Right lobe of liver (tissue), 6 donors: ENCODE data around the gene C19orf85. TPM values are rescaled to one million over a fixed set of nuclear protein-coding genes. Genes with fewer than 3 reads are reported as not detected.
A peak's percentile ranks its signal among the peaks of the same experiment; 100 is the strongest.

Source experiments
- ATAC-seq, 4 donors: fragments of 200-7000 bp; cut with Tn5 transposase; one replicate each; pipeline ENCODE4 v1.9.1; 2020; ENCODE audit warnings: mild to moderate bottlenecking in 4 of 4, moderate library complexity in 4 of 4
- DNase-seq, 3 donors: peaks; one replicate each; pipeline ENCODE4 v3.0.0-alpha.2; 2020
- H3K27ac ChIP-seq, 3 donors: fragments of 200-600 bp; one replicate each; pipeline ENCODE4 v1.8.0; 2022
- H3K27me3 ChIP-seq, 2 donors: fragments of 200-600 bp; one replicate each; pipeline ENCODE4 v1.8.0; 2022
- H3K36me3 ChIP-seq, 4 donors: fragments of 200-600 bp; sonication (generic) in 1 of 4; one replicate each; pipeline versions ENCODE4 v1.5.1 to v1.8.0; 2017 to 2022; ENCODE audit warnings: control low read depth in 1 of 4
- H3K4me1 ChIP-seq, 4 donors: fragments of 200-600 bp; sonication (generic) in 1 of 4; one replicate each; pipeline versions ENCODE4 v1.5.1 to v1.8.0; 2017 to 2022; ENCODE audit warnings: control low read depth in 1 of 4
- H3K4me3 ChIP-seq, 3 donors: fragments of 200-600 bp; one replicate each; pipeline ENCODE4 v1.8.0; 2022
- H3K9me3 ChIP-seq, 4 donors: fragments of 200-600 bp; sonication (generic) in 1 of 4; one replicate each; pipeline versions ENCODE4 v1.5.1 to v1.8.0; 2017 to 2022; ENCODE audit warnings: control low read depth in 1 of 4
- CTCF ChIP-seq, 4 donors: fragments of 200-600 bp in 3 of 4; fragments of 450-650 bp in 1 of 4; IDR thresholded peaks; one replicate each; pipeline versions ENCODE4 v1.5.1 to v1.8.0; 2016 to 2022; ENCODE audit warnings: antibody characterized with exemption in 4 of 4, mild to moderate bottlenecking in 2 of 4
- POLR2A ChIP-seq: fragments of 450-650 bp; IDR thresholded peaks from one replicate; pipeline ENCODE4 v1.6.1; 2017; ENCODE audit warnings: antibody characterized with exemption, mild to moderate bottlenecking
- WGBS: methylation state at CpG from one replicate; pipeline ENCODE4 v1.1.6; 2018; ENCODE audit warnings: low coverage, low lambda C conversion rate; ENCODE audit not compliant: insufficient coverage; ENCODE audit errors: missing lambda C conversion rate; 5-methylcytosine and 5-hydroxymethylcytosine counted together
- intact Hi-C, 2 donors: fragments of 100-400 bp; cut with DNase I; formaldehyde crosslinking; loops; one replicate each; pipeline versions ENCODE4 v1.11.2 to v1.14.1; 2022
- total RNA-seq, 6 experiments: library from RNA; depleted of rRNA in 2 of 6; stranded (reverse); fragments of >200 nt in 2 of 6; fragmentation: NEBNext Ultra II Directional in 3 of 6; extraction: Animal tissue kit (Norgen Biotek cat#: 25700) in 3 of 6; gene quantifications; one replicate each; pipeline versions ENCODE4 v1.1.0 to v1.2.4, GENCODE V29; 2016 to 2023
- donor health status: DM: no; HTN: yes; CAD: no.
- donor health status: DM: no; HTN: no; CAD: no.
- donor health status: DM: no; HTN: no; CAD: no.
- donor health status: DM: no; HTN: yes; CAD: no.
- donor health status: DM: no; HTN: yes; CAD: no.

The C19orf85 gene
- total RNA-seq, 6 experiments from 2014 or later: not detected

GRCh38 chr19:55440411-55441105 lies 24.0 kb downstream of the C19orf85 start:
- ATAC-seq: no peak
- no peaks in the 10 kb centered on the region for H3K9me3 ChIP-seq
- DNase-seq: peak in 1 of 3 donors; percentile 40
- no peaks in the 10 kb centered on the region for H3K4me1 ChIP-seq
- 8% methylated on average over 25 of the region's 39 CpGs for WGBS
- no peak overlapping the region for H3K4me3 ChIP-seq
- no peak for TF ChIP-seq POLR2A
- TF ChIP-seq CTCF (IDR thresholded peaks at IDR 0.05): no peak
- H3K27ac ChIP-seq: no peak overlapping the region
- intact Hi-C loops: no loop called here
- H3K27me3 ChIP-seq: peaks cover 0 to 10% of the 10 kb centered on the region in 2 donors
- no peaks in the 10 kb centered on the region for H3K36me3 ChIP-seq

DNA sequence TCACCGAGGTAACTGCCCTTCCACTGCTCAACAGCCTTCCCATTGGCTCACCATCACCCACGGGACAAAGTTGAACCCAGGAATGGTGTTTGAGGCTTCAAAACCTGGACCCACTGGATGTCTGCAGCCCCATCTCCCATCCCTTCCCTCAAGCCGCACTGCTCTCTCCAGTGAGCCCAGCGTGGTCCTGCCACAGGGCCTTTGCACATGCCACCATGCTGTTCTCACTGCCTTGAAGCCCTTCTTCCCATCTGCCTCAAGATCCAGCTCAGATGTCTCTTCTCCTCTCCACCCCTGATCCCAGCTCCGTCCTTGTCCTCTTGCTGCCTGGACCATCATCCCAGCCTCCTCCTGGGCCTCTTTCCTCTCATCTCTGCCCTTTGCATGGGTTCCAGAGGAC lies 25.5 kb downstream of the C19orf85 start:
- TF ChIP-seq CTCF (IDR thresholded peaks at IDR 0.05) (no peak), POLR2A (no peak)
- no peaks in the 10 kb centered on the region for H3K4me1 ChIP-seq
- H3K27ac ChIP-seq: no peak overlapping the region
- H3K4me3 ChIP-seq: no peak overlapping the region
- peaks cover 0 to 10% of the 10 kb centered on the region in 2 donors for H3K27me3 ChIP-seq
- no peak for DNase-seq
- intact Hi-C loops: no loop called here
- H3K9me3 ChIP-seq: no peaks in the 10 kb centered on the region
- H3K36me3 ChIP-seq: no peaks in the 10 kb centered on the region
- WGBS: 91% methylated on average over 3 of the region's 5 CpGs
- ATAC-seq: no peak

DNA sequence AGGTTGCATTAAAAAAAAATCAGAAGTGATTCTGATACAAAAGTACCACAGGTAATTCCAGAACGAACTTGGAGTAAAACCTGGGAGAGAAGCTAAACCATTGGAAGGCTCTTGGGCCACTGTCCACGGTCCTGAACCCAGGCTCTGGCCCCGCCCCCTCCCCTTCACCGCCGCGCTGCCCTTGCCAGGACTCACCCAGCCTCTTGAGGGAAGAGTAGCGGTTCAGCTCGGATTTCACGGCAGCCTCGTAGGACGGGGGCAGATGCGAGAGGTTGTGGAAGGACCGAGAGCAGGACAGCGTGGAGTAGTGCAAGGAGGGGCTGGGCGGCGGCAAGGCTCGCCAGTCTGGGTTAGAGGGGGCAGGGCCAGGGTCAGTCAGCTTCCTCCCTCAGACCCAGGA lies 27.1 kb downstream of the C19orf85 start:
- Histone ChIP-seq H3K36me3 (no peaks in the 10 kb centered on the region), H3K9me3 (no peaks in the 10 kb centered on the region), H3K27me3 (peaks cover 0 to 11% of the 10 kb centered on the region in 2 donors), H3K4me1 (no peaks in the 10 kb centered on the region), H3K27ac (no peak overlapping the region), H3K4me3 (no peak overlapping the region)
- DNase-seq (no peak), ATAC-seq (peak; percentile 63 to 87 (median 77))
- intact Hi-C loops: no loop called here
- TF ChIP-seq POLR2A (no peak), CTCF (IDR thresholded peaks at IDR 0.05) (no peak)
- WGBS: 7% methylated on average over 3 of the region's 17 CpGs

- no peaks in the 10 kb centered on the region for H3K9me3 ChIP-seq
- ATAC-seq: no peak
- no peak overlapping the region for H3K27ac ChIP-seq
- H3K4me3 ChIP-seq: no peak overlapping the region
- intact Hi-C loops: no loop called here
- no peaks in the 10 kb centered on the region for H3K36me3 ChIP-seq
- peaks cover 0 to 17% of the 10 kb centered on the region in 2 donors for H3K27me3 ChIP-seq
- no peak for TF ChIP-seq CTCF (IDR thresholded peaks at IDR 0.05)
- TF ChIP-seq POLR2A: no peak
- no peak for DNase-seq
- 21% methylated on average over 5 of the region's 8 CpGs for WGBS
- H3K4me1 ChIP-seq: no peaks in the 10 kb centered on the region
These were observed 27.7 kb downstream of the C19orf85 start for GRCh38 chr19:55436847-55437246.
